HT1080 (cell line): ENCODE data around the gene CST11. TPM values are rescaled to one million over a fixed set of nuclear protein-coding genes. Genes with fewer than 3 reads are reported as not detected.

ENCODE experiments used
- DNase-seq: peaks from one replicate; pipeline ENCODE4 v3.0.0-alpha.2; 2015; ENCODE audit warnings: low read depth
- total RNA-seq: library from RNA; depleted of rRNA; stranded (reverse); fragments of >200 nt; shearing (Covaris generic); gene quantifications from 2 replicates; pipeline ENCODE4 v1.2.3, GENCODE V29; 2014

The CST11 gene
- total RNA-seq, 1 experiment from 2014 or later: not detected

DNA sequence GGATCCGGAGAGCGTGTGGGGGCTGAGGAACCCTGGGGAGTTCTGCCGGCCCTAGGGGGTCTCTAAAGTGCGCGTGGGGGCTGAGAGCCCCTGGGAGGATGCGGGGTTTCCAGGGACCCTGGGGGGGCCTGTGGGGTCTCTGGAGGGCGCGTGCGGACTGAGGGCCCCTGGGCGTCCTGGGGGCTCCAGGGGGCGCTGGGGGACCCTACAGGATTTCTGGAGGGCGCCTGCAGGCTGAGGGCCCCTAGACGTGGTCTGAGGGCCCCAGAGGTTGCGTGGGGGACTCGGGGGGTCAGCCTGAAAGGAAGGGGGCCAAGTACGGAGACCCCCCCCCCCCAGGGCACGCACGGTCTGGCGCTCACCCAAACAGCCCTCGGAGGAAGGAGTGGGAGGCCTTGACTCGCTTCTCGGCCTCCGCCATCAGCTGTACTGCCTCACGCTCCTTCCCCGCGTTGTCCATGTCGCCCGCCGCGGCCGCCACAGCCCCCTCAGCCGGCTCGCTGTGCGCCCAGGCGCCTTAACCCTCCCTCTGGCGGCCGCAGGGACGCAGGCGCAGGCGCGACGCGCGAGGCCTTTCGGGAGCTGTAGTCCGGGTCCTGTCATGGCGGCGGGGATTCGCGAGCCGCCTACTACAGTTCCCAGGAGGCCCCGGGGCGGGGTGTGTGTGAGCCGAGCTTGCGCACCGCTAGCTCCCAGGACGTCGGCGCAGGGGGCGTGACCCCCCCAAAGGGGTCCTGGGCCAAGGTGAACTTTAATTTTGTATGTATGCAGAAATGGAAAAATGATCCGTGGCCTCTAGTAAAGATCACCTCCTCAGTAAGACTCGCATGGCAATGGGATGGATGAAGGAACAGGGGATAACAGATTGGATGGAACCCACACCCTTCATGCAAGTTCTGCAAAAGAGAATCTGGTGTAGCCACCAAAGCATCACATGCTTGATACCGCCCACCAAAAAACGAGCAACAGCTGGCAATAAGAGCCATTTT, 31.4 kb downstream of the CST11 start, which contains the start of gene NAPB:
NAPB (minus strand) TSS at position 546 of the 989 bp plus-strand sequence; CDS start at position 460, 86 bp downstream.
- DNase-seq: peak; percentile 89

DNA sequence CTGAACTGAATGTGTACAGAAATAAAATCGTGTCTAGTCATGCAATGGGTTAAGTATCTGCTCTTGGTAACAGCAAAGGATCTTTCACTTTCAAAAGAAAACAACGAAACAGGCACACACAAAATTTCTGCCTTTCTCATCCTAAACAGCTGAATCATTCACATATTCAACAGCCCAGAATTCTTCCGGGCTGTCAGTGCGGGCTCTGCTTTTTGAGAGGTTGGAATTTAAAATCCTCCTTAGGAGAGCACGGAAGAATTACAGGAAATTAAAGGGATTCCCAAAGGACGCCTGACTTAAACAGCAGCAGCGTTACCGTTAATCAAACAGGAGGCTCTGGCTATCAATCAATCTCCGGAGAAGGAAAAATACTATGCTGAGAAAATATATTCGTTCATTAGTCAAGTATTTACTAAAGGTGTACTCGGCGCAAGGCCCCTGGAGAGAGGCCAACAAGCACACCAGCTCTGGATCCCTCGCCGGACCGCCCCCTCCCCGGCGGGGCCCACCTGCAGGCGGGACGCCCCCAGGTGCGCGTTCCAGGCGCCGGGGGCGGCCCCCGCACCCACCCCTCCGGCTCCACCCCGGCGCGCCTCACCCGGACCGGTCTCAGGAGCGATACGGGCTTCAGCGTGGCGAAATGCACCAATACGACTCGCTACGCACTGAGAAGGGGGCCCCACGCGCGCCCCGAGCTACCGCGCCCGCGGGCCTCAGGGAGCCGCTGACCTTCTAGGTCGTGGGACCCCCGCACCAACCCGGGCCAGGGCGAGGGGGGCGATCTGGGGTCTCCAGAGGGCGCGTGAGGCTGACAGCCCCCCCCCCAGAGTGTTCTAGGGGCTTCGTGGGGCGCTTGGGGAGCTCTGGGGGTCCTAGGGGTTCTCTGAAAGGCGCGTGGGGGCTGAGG, 32.4 kb downstream of the CST11 start:
- DNase-seq: peak; percentile 47

DNA sequence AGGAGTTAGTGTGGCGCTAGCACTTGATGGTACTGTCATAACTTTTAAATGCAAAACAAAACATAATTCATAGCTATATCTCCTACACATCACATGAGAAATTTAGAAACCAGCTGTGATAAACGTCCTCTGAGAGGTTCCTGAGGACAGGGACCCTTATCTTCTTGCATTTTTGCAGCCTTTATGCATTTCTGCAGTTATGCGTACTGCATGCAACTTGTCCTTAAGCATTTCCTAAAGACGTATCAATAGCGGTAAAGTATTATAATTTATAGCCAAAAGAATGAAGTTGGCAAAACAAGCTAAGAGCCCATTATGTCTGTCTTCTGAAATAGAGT, 33.0 kb downstream of the CST11 start:
- DNase-seq: no peak

DNA sequence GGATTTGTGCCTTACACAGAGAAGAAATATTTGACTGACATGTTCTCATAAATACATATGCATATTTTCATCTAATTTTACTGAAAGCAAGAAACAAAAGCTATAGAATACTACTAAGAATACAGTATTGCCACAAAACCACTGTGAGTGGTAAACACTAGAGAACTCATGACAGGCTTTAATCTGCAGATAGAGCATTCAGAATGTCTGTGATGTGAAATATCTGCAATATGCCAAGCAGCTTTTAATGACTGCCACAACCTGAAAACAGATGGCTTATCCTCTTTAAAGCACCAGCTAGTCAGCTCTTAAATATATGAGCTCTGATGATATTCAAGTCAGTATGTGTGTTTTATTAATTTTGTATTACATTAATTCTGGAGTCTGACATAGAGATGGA, 34.8 kb downstream of the CST11 start:
- DNase-seq: no peak

DNA sequence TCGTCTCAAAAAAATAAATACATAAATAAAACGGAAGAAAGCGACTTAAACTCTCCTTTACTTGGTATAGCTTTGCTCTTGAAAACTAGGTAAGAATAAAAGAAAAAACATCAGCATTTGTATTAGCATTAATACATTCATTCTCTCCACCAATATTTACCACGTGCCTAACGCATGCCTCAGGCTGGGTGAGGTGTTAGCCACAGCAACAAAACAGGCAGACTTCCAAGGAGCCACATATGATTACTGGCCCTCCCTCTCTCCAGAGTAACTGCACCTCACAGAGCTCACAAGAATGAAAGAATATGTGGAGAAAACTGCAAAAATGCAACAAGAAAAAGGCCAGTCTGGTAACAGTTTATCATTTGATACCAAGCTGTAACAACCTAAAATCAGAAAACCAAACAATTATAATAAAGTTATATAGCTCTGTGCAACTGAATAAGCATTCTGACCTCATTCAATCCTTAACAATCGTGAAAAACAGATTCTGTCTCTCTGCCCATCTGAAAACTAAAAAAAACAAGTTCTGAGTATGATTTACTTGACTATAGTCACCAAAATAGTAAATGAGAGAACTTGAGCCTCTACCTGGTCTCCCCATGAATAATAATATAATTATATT, 36.6 kb downstream of the CST11 start:
- DNase-seq: no peak

DNA sequence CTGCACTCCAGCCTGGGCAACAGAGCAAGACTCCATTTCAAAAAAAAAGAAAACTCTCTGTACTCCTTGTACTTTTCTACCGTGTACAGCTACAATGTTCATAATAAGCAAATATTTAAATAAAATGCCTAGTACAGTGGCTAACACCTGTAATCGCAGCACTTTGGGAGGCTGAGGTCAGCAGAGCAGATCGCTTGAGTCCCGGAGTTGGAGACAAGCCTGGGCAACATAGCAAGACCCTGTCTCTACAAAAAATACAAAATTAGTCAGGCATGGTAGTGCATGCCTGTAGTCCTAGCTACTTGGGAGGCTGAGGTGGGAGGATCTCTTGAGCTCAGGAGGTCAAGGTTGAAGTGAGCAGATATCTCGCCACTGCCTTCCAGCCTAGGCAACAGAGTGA, 37.1 kb downstream of the CST11 start:
- no peak for DNase-seq

DNA sequence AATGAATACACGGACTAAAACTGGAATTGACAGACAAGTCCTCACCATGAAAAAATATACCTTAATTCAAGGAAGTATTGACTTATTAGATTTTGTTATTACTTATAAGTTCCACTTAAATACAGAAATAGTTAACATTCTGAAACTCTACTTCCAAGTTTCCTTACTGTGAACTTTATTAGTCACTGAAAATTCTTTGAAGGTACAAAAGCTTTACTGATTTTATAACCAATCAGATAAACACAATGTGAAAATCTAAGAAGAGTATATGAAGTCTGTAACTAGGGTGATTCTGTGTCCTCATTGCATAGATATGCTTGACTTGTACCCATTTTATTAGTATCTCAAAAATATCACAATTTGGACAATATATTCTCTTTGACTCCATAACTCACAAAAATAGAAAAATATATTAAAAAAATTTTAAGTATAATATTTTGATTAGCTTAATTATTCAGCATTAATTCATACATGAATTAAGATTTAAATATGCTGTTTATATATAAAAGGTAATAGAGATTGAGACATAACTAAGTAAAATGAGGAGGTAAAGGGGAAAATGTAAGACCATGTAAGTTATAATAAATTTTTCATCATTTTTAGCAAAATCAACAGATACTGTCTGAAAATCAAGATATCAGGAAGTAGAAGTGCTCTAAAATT, 38.0 kb downstream of the CST11 start:
- DNase-seq: no peak

DNA sequence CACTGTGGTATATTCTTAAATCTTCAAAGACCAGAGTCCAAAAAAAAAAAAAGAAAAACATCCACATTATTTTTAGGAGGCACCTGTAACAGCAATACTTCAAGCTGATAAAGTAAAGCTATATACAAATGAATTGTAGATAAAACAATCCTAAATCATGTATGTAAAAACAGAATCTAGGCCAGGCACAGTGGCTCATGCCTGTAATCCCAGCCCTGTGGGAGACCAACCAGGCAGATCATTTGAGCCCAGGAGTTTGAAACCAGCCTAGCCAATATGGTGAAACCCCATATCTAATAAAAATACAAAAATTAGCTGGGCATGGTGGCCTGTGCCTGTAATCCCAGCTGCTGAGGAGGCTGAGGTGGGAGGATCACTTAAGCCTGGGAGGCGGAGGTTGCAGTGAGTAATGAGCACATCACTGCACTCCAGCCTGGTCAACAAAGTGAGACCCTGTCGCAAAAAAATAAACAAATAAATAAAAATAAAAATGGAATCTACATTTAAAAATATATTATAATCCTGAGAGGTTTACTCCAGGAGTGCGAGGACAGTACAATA, 38.7 kb downstream of the CST11 start:
- no peak for DNase-seq

DNA sequence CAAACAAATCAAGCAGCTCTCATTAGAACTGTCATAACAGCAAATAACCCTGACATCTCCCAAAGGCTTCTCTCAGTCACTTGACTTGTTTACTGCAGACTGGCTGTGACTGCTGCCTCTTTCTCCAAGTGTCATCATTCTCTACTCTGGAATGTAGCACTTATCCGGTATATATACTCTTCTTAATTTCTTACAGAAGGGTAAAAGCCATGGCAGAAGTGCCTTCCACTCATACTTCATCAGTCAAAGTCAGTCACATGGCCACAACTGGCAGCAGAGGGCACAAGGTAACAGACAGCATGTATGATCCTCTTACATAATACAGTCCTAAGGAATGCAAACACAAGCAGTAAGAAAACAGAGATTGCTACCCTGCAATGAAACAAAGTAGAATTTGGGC, 40.6 kb downstream of the CST11 start:
- DNase-seq: no peak

DNA sequence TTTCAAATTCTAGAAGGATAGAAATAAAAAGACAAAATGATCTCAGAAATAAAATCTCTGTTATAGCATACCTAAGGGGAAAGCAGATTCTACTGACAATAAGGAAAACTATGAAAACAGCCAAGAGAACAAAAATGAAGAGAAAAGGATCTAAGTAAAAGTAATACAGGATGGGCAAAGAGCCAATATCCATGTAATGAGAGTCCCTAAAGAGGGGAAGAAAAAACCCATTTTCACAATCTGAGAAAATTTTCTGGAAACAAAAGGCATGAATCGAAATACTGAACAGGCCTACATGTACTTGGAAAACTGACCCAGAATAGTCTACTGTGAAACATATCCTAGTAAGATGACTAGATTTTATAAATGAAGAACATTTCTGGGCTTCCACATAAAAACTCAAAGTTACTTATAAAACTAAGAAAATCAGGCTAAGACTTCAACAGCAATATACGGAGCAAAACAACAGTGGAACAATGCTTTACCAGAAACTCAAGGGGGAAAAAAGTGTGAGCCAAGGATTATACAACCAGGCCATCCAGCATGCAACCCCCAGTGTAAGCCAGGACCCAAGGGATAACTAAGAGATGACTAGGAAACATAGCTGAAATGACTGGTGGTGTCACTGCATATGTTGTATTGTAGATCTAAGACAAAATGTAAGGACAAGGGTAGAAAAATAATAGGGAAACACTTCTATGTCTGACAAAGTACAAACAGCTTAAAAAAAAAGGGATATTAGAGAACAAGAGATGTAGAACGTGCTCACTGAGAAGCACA, 41.6 kb downstream of the CST11 start:
- DNase-seq: no peak

DNA sequence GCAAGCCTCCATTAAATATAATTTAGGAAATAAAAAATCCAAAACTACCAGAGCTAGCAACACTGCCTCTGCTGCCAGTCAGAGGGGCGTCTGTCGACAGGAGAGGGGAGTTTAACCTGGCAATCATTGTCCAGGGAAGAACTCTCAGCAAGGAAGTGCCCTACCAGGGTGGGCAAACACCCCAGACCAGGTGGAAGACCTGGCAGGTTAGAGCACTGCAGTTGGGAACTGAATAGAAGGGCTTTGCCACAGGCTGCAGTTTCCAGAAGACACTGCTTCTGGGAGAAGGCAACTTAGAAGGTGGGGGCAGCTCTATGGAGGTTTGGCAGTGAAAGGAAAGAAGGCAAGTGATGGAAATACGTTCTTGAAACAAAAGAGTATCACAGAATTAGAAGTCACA, 42.9 kb downstream of the CST11 start:
- no peak for DNase-seq

DNA sequence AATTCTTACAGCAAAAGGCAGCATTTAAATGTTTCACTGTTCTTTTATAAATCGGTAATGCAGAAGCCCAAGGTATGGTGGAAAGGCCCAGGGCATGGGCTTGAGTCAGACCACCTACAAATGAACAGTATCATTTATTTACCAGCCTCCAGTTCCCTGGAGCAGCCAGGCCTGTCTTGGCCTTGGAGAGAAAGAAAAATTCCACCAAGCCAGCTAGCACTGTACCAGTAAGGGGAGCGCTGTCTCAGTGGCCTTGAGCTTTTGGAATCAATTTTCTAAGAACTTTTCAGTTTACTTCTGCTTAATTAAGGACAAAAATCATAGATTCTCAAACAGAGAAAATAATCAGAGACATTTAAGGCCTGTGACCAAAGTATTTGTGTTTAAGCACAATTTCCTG, 43.7 kb downstream of the CST11 start:
- no peak for DNase-seq

DNA sequence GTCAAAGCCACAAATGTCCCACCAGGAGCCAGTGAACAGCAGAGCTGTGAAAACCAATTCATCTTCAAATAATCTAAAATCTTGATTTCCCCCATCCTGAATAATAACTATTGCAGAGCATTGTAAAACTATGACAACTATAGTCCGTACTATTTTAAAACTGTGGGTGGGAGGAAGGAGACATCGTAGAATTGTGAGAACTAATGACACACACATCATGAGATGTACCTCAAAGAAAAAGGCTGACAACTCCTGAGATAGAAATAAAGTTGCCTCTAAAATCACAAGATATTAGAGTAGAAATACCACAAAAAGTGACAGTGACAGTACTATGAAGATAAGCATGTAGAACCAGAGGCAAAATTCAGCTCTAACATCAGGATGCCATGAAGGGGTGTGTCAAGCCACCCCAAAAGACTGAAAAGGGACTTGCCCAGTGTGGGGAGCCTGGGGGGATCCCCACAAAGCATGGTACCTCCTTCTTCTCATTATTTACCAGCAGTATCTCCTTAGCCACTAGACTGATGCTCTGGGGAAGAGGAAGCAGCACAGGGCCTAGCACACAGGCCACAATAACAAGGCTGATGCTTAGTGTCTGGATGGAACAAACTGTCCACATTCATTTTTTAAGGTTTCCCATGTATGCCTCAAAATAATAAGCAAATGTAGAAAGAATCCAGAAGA, 44.8 kb downstream of the CST11 start:
- DNase-seq: no peak

DNA sequence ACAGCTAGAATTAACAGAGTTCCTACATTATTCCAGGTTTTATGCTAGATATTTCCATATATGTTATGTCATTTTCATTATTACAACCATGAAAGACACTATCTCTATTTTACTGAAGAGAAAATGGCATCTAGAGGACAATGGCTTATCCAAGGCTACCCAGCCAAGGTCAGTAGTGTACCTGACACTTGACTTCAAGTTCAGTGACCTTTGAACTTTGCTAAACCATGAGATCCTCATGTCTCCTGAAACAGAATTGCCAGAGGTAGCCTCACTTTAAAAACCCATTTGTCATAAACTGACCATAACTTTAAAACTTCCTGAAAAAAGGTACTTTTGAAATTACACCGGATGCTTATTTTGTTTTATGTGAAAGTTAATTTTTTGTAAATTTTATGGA, 45.8 kb downstream of the CST11 start:
- DNase-seq: no peak

DNA sequence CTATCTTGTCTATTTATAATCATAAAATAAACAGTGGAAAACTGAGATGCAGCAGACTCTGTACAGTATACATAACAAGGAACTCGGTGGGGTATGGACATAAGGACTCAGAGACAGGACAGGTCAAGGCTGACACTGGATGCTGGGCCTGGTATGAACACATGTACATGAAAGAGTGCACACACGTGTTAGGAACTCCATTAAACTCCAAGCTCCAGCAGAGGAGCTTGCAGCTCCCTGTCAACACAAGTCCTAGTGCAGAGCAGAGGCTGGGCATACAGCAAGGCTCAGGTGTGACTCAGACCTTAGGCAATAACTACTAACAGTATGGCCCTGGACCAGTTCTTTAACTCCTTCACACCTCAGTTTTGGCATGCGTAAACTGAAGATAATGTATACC, 48.5 kb downstream of the CST11 start:
- peak; percentile 24 for DNase-seq

DNA sequence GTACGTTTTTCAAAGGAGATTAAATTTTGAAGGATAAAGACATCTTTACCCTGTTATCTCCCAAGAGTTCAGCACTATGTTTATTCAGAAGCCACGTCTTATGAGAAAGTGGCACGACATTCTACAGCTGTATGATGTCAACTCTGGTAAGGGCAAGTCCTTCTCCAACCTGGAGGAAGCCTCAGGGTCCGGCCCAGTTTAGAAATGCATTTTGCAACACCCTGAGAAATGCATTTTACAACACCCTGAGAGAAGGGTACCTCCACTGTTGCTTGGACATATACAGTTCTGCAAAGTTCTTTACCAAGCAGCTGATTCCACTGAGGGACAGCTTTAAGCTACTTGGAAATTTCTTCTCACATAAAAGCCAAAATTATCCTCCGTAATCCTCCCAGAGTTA, 48.9 kb downstream of the CST11 start:
- no peak for DNase-seq

DNA sequence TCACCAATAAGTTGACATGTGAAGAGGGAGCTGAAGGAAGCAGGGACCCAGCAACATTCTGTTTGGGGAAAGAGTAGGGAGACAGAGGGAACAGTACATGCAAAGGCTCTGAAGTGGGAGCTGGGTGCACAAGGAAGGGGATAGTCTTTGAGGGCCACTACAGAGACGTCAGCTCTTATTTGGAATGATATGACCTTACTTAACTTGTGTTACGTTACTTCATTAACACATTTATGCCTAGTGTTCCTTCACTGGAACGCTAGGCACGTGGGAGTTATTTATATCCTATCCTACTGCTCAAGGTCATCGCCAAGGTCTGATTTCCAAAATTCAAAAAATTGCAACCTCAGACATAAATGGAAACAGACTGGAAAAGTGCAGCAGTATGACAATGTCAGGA, 51.6 kb downstream of the CST11 start:
- no peak for DNase-seq
